ENCODE data around the gene RASSF3. TPM values are rescaled to one million over a fixed set of nuclear protein-coding genes. Genes with fewer than 3 reads are reported as not detected.
"Not testable (repeated sequence)": the region's sequence is repeated elsewhere in the genome, so short reads cannot be mapped to it uniquely, and the experiment has no call there.

The RASSF3 gene
- total RNA-seq, 1 experiment from 2014 or later: 162 TPM

GRCh38 chr12:64578566-64578965, 31.7 kb upstream of the RASSF3 start:
- no peak overlapping the region for H3K4me3 Mint-ChIP-seq (ENCODE audit: low read depth, unreplicated experiment)
- CTCF ChIA-PET: no interaction called here
- H3K4me1 Mint-ChIP-seq (ENCODE audit: low read depth, unreplicated experiment): no peaks in the 10 kb centered on the region
- peaks cover 18% of the 10 kb centered on the region for H3K27me3 Mint-ChIP-seq (ENCODE audit: unreplicated experiment)
- intact Hi-C loops (cut with micrococcal nuclease; ENCODE audit: unreplicated experiment): no loop called here
- no peak for DNase-seq
- no TSS peak for BruUV-seq (replicated peaks)
- TF ChIP-seq CTCF (IDR thresholded peaks at IDR 0.05; ENCODE audit: unreplicated experiment): no peak
- H3K36me3 Mint-ChIP-seq (ENCODE audit: insufficient read depth, unreplicated experiment): no peaks in the 10 kb centered on the region
- no peak overlapping the region for H3K27ac Mint-ChIP-seq (ENCODE audit: unreplicated experiment)
- H3K9me3 Mint-ChIP-seq (ENCODE audit: low read depth, unreplicated experiment): no peaks in the 10 kb centered on the region

- H3K27me3 Mint-ChIP-seq (ENCODE audit: unreplicated experiment): peaks cover 19% of the 10 kb centered on the region
- BruUV-seq (replicated peaks): no TSS peak
- H3K9me3 Mint-ChIP-seq (ENCODE audit: low read depth, unreplicated experiment): no peaks in the 10 kb centered on the region
- no peaks in the 10 kb centered on the region for H3K4me1 Mint-ChIP-seq (ENCODE audit: low read depth, unreplicated experiment)
- DNase-seq: no peak
- no peak for TF ChIP-seq CTCF (IDR thresholded peaks at IDR 0.05; ENCODE audit: unreplicated experiment)
- no peak overlapping the region for H3K27ac Mint-ChIP-seq (ENCODE audit: unreplicated experiment)
- intact Hi-C loops (cut with micrococcal nuclease; ENCODE audit: unreplicated experiment): no loop called here
- no peaks in the 10 kb centered on the region for H3K36me3 Mint-ChIP-seq (ENCODE audit: insufficient read depth, unreplicated experiment)
- CTCF ChIA-PET: interaction anchor here (0.8 kb wide), 1 partner anchor 31 kb away, joined by 3 read pairs; no protein-coding TSS in a partner anchor
- no peak overlapping the region for H3K4me3 Mint-ChIP-seq (ENCODE audit: low read depth, unreplicated experiment)
Measured at GRCh38 chr12:64580681-64581080, 29.6 kb upstream of the RASSF3 start.

- H3K36me3 Mint-ChIP-seq (ENCODE audit: insufficient read depth, unreplicated experiment): no peaks in the 10 kb centered on the region
- CTCF ChIA-PET: interaction anchor here (1.5 kb wide), 1 partner anchor 13 kb away, joined by 3 read pairs; no protein-coding TSS in a partner anchor
- H3K27me3 Mint-ChIP-seq (ENCODE audit: unreplicated experiment): peaks cover 19% of the 10 kb centered on the region
- no peaks in the 10 kb centered on the region for H3K4me1 Mint-ChIP-seq (ENCODE audit: low read depth, unreplicated experiment)
- intact Hi-C loops (cut with micrococcal nuclease; ENCODE audit: unreplicated experiment): no loop called here
- BruUV-seq (replicated peaks): no TSS peak
- no peak overlapping the region for H3K4me3 Mint-ChIP-seq (ENCODE audit: low read depth, unreplicated experiment)
- no peak for TF ChIP-seq CTCF (IDR thresholded peaks at IDR 0.05; ENCODE audit: unreplicated experiment)
- no peaks in the 10 kb centered on the region for H3K9me3 Mint-ChIP-seq (ENCODE audit: low read depth, unreplicated experiment)
- DNase-seq: no peak
- H3K27ac Mint-ChIP-seq (ENCODE audit: unreplicated experiment): no peak overlapping the region
Measured at GRCh38 chr12:64582114-64582513, 28.2 kb upstream of the RASSF3 start.

- H3K4me1 Mint-ChIP-seq (ENCODE audit: low read depth, unreplicated experiment): no peaks in the 10 kb centered on the region
- TF ChIP-seq CTCF (IDR thresholded peaks at IDR 0.05; ENCODE audit: unreplicated experiment): no peak
- BruUV-seq (replicated peaks): no TSS peak
- no peaks in the 10 kb centered on the region for H3K36me3 Mint-ChIP-seq (ENCODE audit: insufficient read depth, unreplicated experiment)
- H3K9me3 Mint-ChIP-seq (ENCODE audit: low read depth, unreplicated experiment): no peaks in the 10 kb centered on the region
- DNase-seq: no peak
- intact Hi-C loops (cut with micrococcal nuclease; ENCODE audit: unreplicated experiment): no loop called here
- H3K4me3 Mint-ChIP-seq (ENCODE audit: low read depth, unreplicated experiment): no peak overlapping the region
- no peak overlapping the region for H3K27ac Mint-ChIP-seq (ENCODE audit: unreplicated experiment)
- peaks cover 19% of the 10 kb centered on the region for H3K27me3 Mint-ChIP-seq (ENCODE audit: unreplicated experiment)
- CTCF ChIA-PET: no interaction called here
Measured at GRCh38 chr12:64582862-64583261, 27.4 kb upstream of the RASSF3 start.

GRCh38 chr12:64583395-64583770, 26.9 kb upstream of the RASSF3 start:
- DNase-seq; H3K4me3 Mint-ChIP-seq (ENCODE audit: low read depth, unreplicated experiment); H3K36me3 Mint-ChIP-seq (ENCODE audit: insufficient read depth, unreplicated experiment); H3K4me1 Mint-ChIP-seq (ENCODE audit: low read depth, unreplicated experiment); BruUV-seq (replicated peaks); H3K27ac Mint-ChIP-seq (ENCODE audit: unreplicated experiment); CTCF ChIA-PET; intact Hi-C loops (cut with micrococcal nuclease; ENCODE audit: unreplicated experiment); H3K9me3 Mint-ChIP-seq (ENCODE audit: low read depth, unreplicated experiment): not testable (repeated sequence)
- H3K27me3 Mint-ChIP-seq (ENCODE audit: unreplicated experiment): peaks cover 19% of the 10 kb centered on the region
